NCI-H146 treated with DMSO at 0.1 percent for 48 hours (cell line): ENCODE results near the gene ATL2.
"Not testable (repeated sequence)": the region's sequence is repeated elsewhere in the genome, so short reads cannot be mapped to it uniquely, and the experiment has no call there.

Source experiments
- DNase-seq: peaks from one replicate; lab custom pipeline; 2025; ENCODE audit not compliant: unreplicated experiment; lab: John Stamatoyannopoulos, UW

ATL2 gene

GRCh38 chr2:38377050-38377828, at the start of gene ATL2:
Gene ATL2 (minus strand): TSS chr2:38377273. CDS start chr2:38377260, 13 bp downstream.
- DNase-seq = peak; percentile 91

- DNase-seq = no peak
Measured at GRCh38 chr2:38423763-38424162, 46.7 kb upstream of the ATL2 start.

GRCh38 chr2:38421274-38422056, 44.4 kb upstream of the ATL2 start:
- no peak for DNase-seq

- DNase-seq = no peak
Measured at GRCh38 chr2:38419499-38419898, 42.4 kb upstream of the ATL2 start.

GRCh38 chr2:38418735-38419134, 41.7 kb upstream of the ATL2 start:
- DNase-seq = no peak

GRCh38 chr2:38417745-38418689, 40.9 kb upstream of the ATL2 start:
- no peak for DNase-seq

DNA sequence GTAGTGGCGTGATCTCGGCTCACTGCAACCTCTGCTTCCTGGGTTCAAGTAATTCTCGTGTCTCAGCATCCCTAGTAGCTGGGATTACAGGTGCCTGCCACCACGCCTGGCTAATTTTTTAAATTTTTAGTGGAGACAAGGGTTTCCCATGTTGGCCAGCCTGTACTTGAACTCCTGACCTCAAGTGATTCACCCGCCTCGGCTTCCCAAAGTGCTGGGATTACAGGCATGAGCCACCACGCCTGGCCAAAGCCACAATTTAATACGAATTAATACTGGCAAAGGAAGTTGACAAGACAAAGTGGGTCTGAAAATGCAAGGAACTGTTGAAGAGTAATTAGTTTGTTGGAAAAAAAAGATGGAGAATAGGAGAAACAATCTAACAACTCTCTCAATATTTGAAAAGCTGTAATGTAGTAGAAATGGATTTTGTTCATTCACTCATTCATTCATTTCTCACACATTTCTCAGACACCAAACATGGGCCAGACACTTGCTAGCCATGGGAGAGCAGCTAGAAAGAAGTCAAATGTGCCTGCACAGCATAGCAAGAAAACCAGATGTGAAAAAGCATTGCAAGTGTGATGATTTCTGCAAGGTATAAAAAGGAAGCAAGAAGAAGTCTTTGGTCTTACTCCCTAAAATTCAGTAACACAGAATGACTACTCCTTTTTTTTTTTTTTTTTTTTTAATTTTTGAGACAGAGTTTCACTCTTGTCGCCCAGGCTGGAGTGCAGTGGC, 39.4 kb upstream of the ATL2 start:
- DNase-seq = no peak

- DNase-seq = no peak
Measured at GRCh38 chr2:38415728-38416291, 38.7 kb upstream of the ATL2 start.

GRCh38 chr2:38415023-38415422, 38.0 kb upstream of the ATL2 start:
- no peak for DNase-seq

DNA sequence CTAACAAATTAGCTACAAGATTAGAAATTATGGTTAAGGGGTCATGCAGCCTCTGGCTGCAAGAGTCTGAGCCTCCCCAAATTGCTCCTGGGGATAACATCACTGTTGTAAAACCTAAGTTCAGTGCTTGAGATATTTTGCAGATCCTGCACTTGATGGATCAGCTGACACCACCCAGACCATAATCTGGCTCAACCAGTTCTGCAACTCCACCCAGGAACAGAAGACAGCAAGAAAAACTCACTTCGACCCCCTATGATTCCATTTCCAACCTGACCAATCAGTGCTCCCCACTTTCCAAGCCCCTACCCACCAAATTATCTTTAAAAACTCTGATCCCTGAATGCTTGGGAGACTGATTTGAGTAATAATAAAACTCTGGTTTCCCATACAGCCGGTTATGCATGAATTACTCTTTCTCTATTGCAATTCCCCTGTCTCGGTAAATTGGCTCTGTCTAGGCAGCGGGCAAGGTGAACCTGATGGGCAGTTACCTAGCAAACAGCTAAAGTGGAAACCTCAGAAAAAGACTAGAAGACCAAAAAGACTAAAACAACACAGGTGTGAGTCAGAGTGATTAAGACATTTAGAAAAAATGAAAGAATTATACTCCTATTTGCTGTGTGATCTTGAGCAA, 35.3 kb upstream of the ATL2 start:
- not testable (repeated sequence) for DNase-seq

DNA sequence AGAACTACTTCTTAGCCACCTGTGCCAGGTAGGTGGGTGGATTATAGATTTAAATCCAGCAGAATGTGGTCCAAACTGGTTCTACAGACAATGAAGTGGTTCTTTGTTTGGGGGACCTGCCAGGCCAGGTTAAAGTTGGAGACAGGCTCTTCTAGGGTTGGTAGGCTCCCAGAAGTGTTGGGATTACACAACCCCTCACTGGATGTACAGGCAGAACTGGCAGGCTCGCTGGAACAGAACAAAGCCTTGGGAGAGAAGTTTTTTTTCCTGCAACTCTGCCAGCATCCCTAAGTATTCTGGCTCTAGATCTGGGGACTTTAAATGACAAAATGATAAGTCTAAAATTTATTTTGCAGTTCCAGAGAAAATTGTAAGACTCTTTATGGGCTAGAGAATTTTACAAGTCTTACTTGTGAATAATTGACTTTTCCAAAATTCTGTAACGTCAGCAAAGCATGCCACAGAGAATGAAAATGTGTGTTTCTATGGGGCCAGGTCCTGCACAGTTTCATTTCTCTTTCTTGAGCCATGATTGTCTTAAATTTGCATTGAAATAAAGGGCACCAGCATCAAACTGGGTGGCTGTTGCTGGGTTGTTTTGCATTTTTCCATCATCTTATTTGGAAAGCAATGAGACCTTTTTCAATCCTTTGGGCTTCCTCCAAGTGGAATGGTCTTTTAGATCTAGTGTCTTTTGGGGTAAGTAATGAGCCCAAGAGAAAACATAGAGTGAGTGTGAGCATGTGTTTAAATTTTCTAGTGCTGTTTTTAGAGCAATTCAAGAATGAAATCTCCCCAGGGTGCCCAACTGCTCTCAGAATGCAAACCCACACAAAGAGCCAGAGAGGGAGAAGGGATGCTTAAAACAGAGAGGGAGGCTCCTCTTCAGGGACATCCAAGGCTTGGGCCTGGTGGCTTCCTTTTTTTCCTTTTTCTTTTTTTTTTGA, 32.4 kb upstream of the ATL2 start:
- no peak for DNase-seq

DNA sequence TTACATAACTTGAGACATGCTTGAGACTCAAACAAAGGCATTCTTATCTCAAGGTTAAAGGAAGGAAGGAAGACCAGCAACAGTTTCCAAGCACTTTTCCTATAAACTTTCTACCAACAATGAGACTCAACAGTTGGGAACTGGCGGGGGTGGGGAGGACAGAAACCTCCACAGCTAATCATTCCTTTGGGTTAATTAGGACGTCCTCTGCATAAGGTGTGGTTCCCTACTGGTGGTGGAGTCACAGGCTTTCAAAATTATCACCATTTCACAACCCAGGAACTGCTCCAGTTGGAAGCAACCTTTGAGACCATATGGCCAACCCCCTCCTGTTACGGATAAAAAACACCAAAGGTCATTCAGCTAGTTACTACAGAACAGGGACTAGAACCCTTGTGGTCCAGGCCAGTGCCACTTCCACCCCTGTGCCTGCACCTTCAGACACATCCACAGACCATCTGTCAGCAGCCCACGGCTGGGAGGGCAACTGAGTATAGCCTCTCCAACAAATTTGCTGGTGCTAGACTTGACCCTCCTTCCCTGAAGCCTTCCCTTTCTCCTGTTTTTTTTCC, 30.1 kb upstream of the ATL2 start:
- DNase-seq = no peak

DNA sequence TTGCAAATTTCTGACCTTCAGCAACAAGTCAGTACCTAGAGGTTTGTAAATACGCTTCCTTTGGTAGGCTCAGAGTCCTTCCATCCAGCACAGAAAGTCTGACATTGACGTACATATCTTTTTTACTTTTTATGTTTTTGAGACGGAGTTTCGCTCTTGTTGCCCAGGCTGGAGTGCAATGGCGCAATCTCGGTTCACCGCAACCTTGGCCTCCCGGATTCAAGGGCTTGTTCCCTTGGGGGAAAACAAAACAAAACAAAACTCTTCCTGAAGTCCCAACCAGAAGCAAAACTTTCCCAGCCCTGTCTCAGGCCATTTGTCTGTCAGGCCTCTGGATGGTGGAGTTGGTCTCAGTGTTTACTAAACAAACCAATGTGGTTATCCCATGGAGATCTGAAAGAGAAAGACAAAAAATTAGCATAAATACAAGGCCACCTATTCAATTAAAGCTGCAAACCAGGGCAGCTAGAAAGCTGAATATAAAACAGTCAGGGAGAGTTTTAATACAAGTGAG, 29.6 kb upstream of the ATL2 start:
- DNase-seq = no peak

- DNase-seq = no peak
Measured at GRCh38 chr2:38405917-38406596, 29.0 kb upstream of the ATL2 start.

GRCh38 chr2:38400513-38400912, 23.4 kb upstream of the ATL2 start:
- no peak for DNase-seq

DNA sequence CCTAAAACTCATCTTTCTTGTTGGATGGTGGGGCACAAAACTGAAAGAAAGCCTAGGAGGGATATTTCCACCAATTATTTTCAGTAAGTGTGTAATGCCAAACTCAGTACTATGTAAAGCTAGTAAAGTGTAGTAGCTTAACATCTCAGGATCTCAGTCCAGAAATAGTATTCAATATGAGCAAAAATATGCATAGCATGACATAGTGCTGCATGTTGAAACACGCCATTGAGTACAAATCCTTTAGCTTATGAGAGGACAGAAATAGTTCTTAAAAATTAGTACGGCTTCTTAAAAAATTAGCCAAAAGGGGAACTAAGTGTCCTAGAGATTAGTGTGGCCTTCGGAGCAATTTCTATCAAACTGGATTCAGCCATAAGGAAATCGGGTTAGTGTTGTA, 21.7 kb upstream of the ATL2 start:
- no peak for DNase-seq

- DNase-seq = no peak
Measured at GRCh38 chr2:38394903-38395341, 17.8 kb upstream of the ATL2 start.
